Astrocyte (in vitro differentiated cells and primary cell): ENCODE data around the gene LSM4.

Experiments
- CTCF ChIP-seq: IDR thresholded peaks from 2 replicates; pipeline ENCODE4 v1.5.1; 2011; ENCODE audit warnings: low read depth, mild to moderate bottlenecking, inconsistent platforms, low read length, moderate library complexity; ENCODE audit not compliant: insufficient read depth
- EZH2 ChIP-seq: IDR thresholded peaks from 2 replicates; pipeline ENCODE4 v1.6.1; 2012; ENCODE audit warnings: mild to moderate bottlenecking, low read length, inconsistent platforms; ENCODE audit not compliant: insufficient read depth

- no peak for TF ChIP-seq CTCF
- no peak for TF ChIP-seq EZH2
Measured at GRCh38 chr19:18346091-18346490, 23.2 kb upstream of the LSM4 start.
